Mesendoderm (in vitro differentiated cells): Measurements from ENCODE around the gene LMOD1.

Experiments used
- DNase-seq: peaks from one replicate; pipeline ENCODE4 v3.0.0; 2013
- H2AK5ac ChIP-seq: 2 replicates; pipeline ENCODE4 v1.6.1; 2013; ENCODE audit warnings: low read length, inconsistent platforms
- H2BK120ac ChIP-seq: 2 replicates; pipeline ENCODE4 v1.6.1; 2013; ENCODE audit warnings: low read depth, mild to moderate bottlenecking, low read length, moderate library complexity, mixed read lengths
- H2BK15ac ChIP-seq: replicated peaks from 2 replicates; pipeline ENCODE4 v1.6.1; 2013; ENCODE audit warnings: low read depth, mild to moderate bottlenecking, moderate library complexity
- H2BK5ac ChIP-seq: 2 replicates; pipeline ENCODE4 v1.6.1; 2013; ENCODE audit warnings: low read length, inconsistent platforms
- H3K18ac ChIP-seq: 2 replicates; pipeline ENCODE4 v1.6.1; 2013; ENCODE audit warnings: mild to moderate bottlenecking, low read length, mixed read lengths
- H3K23ac ChIP-seq: one replicate; pipeline ENCODE4 v1.6.1; 2013; ENCODE audit warnings: low read length
- H3K27ac ChIP-seq: 2 replicates; pipeline ENCODE4 v1.5.1; 2013; ENCODE audit warnings: low read depth, mild to moderate bottlenecking, inconsistent platforms, low read length, moderate library complexity
- H3K27me3 ChIP-seq: 2 replicates; pipeline ENCODE4 v1.6.1; 2013; ENCODE audit warnings: low read length, control low read depth, mild to moderate bottlenecking, inconsistent platforms; ENCODE audit not compliant: insufficient read depth, poor library complexity
- H3K36me3 ChIP-seq: 2 replicates; pipeline ENCODE4 v1.6.1; 2013; ENCODE audit warnings: low read length, inconsistent platforms; ENCODE audit not compliant: control insufficient read depth, insufficient read depth
- H3K4ac ChIP-seq: one replicate; pipeline ENCODE4 v1.6.1; 2013; ENCODE audit warnings: low read depth, mild to moderate bottlenecking, low read length, moderate library complexity
- H3K4me1 ChIP-seq: 2 replicates; pipeline ENCODE4 v1.6.1; 2013; ENCODE audit warnings: low read depth, low read length, inconsistent platforms; ENCODE audit not compliant: control insufficient read depth
- H3K4me2 ChIP-seq: 2 replicates; pipeline ENCODE4 v1.6.1; 2013; ENCODE audit warnings: low read length
- H3K4me3 ChIP-seq: 2 replicates; pipeline ENCODE4 v1.5.1; 2013; ENCODE audit warnings: mild to moderate bottlenecking, low read length
- H3K56ac ChIP-seq: one replicate; pipeline ENCODE4 v1.6.1; 2013; ENCODE audit warnings: low read length
- H3K79me1 ChIP-seq: 2 replicates; pipeline ENCODE4 v1.6.1; 2013; ENCODE audit warnings: low read length, inconsistent platforms
- H3K79me2 ChIP-seq: 2 replicates; pipeline ENCODE4 v1.6.1; 2013; ENCODE audit warnings: mild to moderate bottlenecking, low read length; ENCODE audit not compliant: control insufficient read depth, insufficient read depth
- H3K9ac ChIP-seq: 2 replicates; pipeline ENCODE4 v1.6.1; 2013; ENCODE audit warnings: low read length, inconsistent platforms
- H4K5ac ChIP-seq: one replicate; pipeline ENCODE4 v1.6.1; 2013; ENCODE audit warnings: low read length
- H4K8ac ChIP-seq: one replicate; pipeline ENCODE4 v1.6.1; 2013; ENCODE audit warnings: low read depth, mild to moderate bottlenecking, control low read depth, low read length, moderate library complexity
- WGBS: extraction: QIAGEN DNeasy Blood & Tissue Kit; methylation state at CpG from one replicate; pipeline ENCODE4 v1.1.7; 2013; ENCODE audit warnings: low lambda C conversion rate, missing lambda C conversion rate; ENCODE audit not compliant: insufficient coverage; ENCODE audit errors: extremely low coverage; 5-methylcytosine and 5-hydroxymethylcytosine counted together

The LMOD1 gene

GRCh38 chr1:201892211-201892610, 54.1 kb downstream of the LMOD1 start:
- WGBS = no CpG with 5 or more reads among the region's 6 CpGs
- H2BK15ac ChIP-seq = no peak overlapping the region
- no peak overlapping the region for H2BK120ac ChIP-seq
- no peak overlapping the region for H4K5ac ChIP-seq
- no peak overlapping the region for H3K9ac ChIP-seq
- H2BK5ac ChIP-seq = no peak overlapping the region
- H3K27me3 ChIP-seq = no peaks in the 10 kb centered on the region
- H3K4me1 ChIP-seq = peaks cover 3% of the 10 kb centered on the region
- H3K79me1 ChIP-seq = no peaks in the 10 kb centered on the region
- H3K79me2 ChIP-seq = no peaks in the 10 kb centered on the region
- no peak overlapping the region for H3K56ac ChIP-seq
- no peak overlapping the region for H2AK5ac ChIP-seq
- H3K4me2 ChIP-seq = no peak overlapping the region
- DNase-seq = no peak
- H4K8ac ChIP-seq = no peak overlapping the region
- no peak overlapping the region for H3K4ac ChIP-seq
- no peak overlapping the region for H3K4me3 ChIP-seq
- no peak overlapping the region for H3K27ac ChIP-seq
- no peak overlapping the region for H3K18ac ChIP-seq
- H3K23ac ChIP-seq = no peak overlapping the region
- no peaks in the 10 kb centered on the region for H3K36me3 ChIP-seq

GRCh38 chr1:201891451-201892045, 54.8 kb downstream of the LMOD1 start:
- H3K27me3 ChIP-seq = no peaks in the 10 kb centered on the region
- H4K8ac ChIP-seq = no peak overlapping the region
- H2BK5ac ChIP-seq = no peak overlapping the region
- H2BK120ac ChIP-seq = no peak overlapping the region
- no peak overlapping the region for H3K4me2 ChIP-seq
- no peaks in the 10 kb centered on the region for H3K79me2 ChIP-seq
- H3K4ac ChIP-seq = no peak overlapping the region
- DNase-seq = no peak
- H3K4me3 ChIP-seq = no peak overlapping the region
- no peak overlapping the region for H3K27ac ChIP-seq
- H3K56ac ChIP-seq = no peak overlapping the region
- no CpG with 5 or more reads among the region's 5 CpGs for WGBS
- H3K79me1 ChIP-seq = no peaks in the 10 kb centered on the region
- no peak overlapping the region for H3K23ac ChIP-seq
- no peak overlapping the region for H3K18ac ChIP-seq
- no peak overlapping the region for H4K5ac ChIP-seq
- peaks cover 3% of the 10 kb centered on the region for H3K4me1 ChIP-seq
- H3K9ac ChIP-seq = no peak overlapping the region
- H3K36me3 ChIP-seq = no peaks in the 10 kb centered on the region
- H2AK5ac ChIP-seq = no peak overlapping the region
- H2BK15ac ChIP-seq = no peak overlapping the region

DNA sequence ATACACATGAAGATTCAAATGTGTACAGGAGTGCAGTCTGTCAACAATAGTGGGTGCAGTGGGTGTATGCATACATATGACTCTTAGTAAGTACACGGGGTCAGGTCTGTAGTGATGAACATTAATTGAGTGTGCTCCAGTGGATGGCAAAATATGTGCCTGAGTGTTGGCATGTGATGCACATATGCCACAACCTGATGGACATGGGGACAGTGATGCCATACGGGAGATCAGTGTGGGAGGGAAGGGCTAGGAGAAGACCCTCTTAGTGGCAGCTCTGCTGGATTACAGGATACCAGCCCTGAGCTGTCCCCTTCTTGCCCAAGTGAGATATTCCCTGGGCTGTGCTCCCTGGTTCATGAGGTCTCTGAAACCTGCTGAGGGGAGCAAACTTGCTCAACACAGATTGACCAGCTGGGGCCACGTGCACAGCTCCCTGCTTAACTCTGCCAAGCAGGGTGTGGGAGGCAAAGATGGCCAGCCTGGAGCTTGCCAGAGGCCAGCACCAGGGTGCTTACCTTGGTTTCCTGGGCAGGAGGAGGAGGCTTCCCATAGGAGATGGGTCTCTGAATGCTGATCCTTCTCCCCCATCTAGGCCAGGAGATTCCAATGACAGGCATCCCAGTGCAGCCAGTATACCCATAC, 55.4 kb downstream of the LMOD1 start:
- no peak overlapping the region for H2BK15ac ChIP-seq
- no peak overlapping the region for H4K8ac ChIP-seq
- no peak overlapping the region for H3K56ac ChIP-seq
- no peak overlapping the region for H3K4ac ChIP-seq
- no peak overlapping the region for H2AK5ac ChIP-seq
- H3K23ac ChIP-seq = no peak overlapping the region
- H3K36me3 ChIP-seq = no peaks in the 10 kb centered on the region
- H3K18ac ChIP-seq = no peak overlapping the region
- no peaks in the 10 kb centered on the region for H3K79me1 ChIP-seq
- H3K79me2 ChIP-seq = no peaks in the 10 kb centered on the region
- H2BK5ac ChIP-seq = no peak overlapping the region
- peaks cover 3% of the 10 kb centered on the region for H3K4me1 ChIP-seq
- H3K4me2 ChIP-seq = no peak overlapping the region
- H3K27ac ChIP-seq = no peak overlapping the region
- H4K5ac ChIP-seq = no peak overlapping the region
- no peak overlapping the region for H3K9ac ChIP-seq
- no peak overlapping the region for H2BK120ac ChIP-seq
- no peaks in the 10 kb centered on the region for H3K27me3 ChIP-seq
- H3K4me3 ChIP-seq = no peak overlapping the region
- WGBS = no CpG with 5 or more reads among the region's 3 CpGs
- no peak for DNase-seq

GRCh38 chr1:201890223-201890622, 56.1 kb downstream of the LMOD1 start:
- H2BK120ac ChIP-seq = no peak overlapping the region
- H2BK5ac ChIP-seq = no peak overlapping the region
- H3K4me1 ChIP-seq = peaks cover 3% of the 10 kb centered on the region
- H3K9ac ChIP-seq = no peak overlapping the region
- no peak overlapping the region for H3K23ac ChIP-seq
- H3K18ac ChIP-seq = no peak overlapping the region
- H3K27ac ChIP-seq = no peak overlapping the region
- no peak overlapping the region for H2BK15ac ChIP-seq
- no peak overlapping the region for H3K4ac ChIP-seq
- H4K5ac ChIP-seq = no peak overlapping the region
- no peak overlapping the region for H3K4me2 ChIP-seq
- H3K36me3 ChIP-seq = no peaks in the 10 kb centered on the region
- no CpG with 5 or more reads among the region's 7 CpGs for WGBS
- H4K8ac ChIP-seq = no peak overlapping the region
- H3K27me3 ChIP-seq = no peaks in the 10 kb centered on the region
- no peak overlapping the region for H3K4me3 ChIP-seq
- H2AK5ac ChIP-seq = no peak overlapping the region
- no peak for DNase-seq
- H3K79me1 ChIP-seq = no peaks in the 10 kb centered on the region
- no peaks in the 10 kb centered on the region for H3K79me2 ChIP-seq
- H3K56ac ChIP-seq = no peak overlapping the region

- peak overlapping the region; percentile 90 for H3K56ac ChIP-seq
Measured at GRCh38 chr1:201889090-201889968, 57.0 kb downstream of the LMOD1 start.

More at GRCh38 chr1:201889090-201889968, 57.0 kb downstream of the LMOD1 start:
- Histone ChIP-seq H2BK120ac (no peak overlapping the region), H3K27ac (no peak overlapping the region), H3K4me2 (peak overlapping the region; percentile 96), H3K9ac (peak overlapping the region; percentile 75), H4K8ac (no peak overlapping the region), H2AK5ac (no peak overlapping the region), H3K79me2 (no peaks in the 10 kb centered on the region), H3K4me3 (peak overlapping the region; percentile 67), H2BK5ac (no peak overlapping the region), H3K23ac (peak overlapping the region; percentile 45), H3K18ac (no peak overlapping the region), H3K4ac (no peak overlapping the region), H2BK15ac (no peak overlapping the region), H4K5ac (no peak overlapping the region), H3K27me3 (no peaks in the 10 kb centered on the region), H3K4me1 (peaks cover 3% of the 10 kb centered on the region), H3K36me3 (no peaks in the 10 kb centered on the region), H3K79me1 (no peaks in the 10 kb centered on the region)
- WGBS = no CpG with 5 or more reads among the region's 33 CpGs
- no peak for DNase-seq
